AG04450 (cell line): Measurements from ENCODE around the gene SWT1. TPM values are rescaled to one million over a fixed set of nuclear protein-coding genes. Genes with fewer than 3 reads are reported as not detected.

ENCODE experiments used
- CTCF ChIA-PET: fragments of 300-600, 350-600 bp; formaldehyde crosslinking; extraction: SDS; loops from one replicate; lab custom pipeline; 2022; ENCODE audit warnings: antibody characterized with exemption, inconsistent platforms; lab: Charles Lee
- POLR2A ChIA-PET: fragments of 350-600 bp; formaldehyde crosslinking; extraction: SDS; loops from one replicate; lab custom pipeline; 2021; ENCODE audit warnings: antibody characterized with exemption, inconsistent platforms; lab: Yijun Ruan, JAX
- DNase-seq: peaks from one replicate; pipeline ENCODE4 v3.0.0-alpha.2; 2011; ENCODE audit warnings: low read depth, low spot score
- H3K27ac ChIP-seq: one replicate; pipeline ENCODE4 v1.5.1; 2012; ENCODE audit warnings: low read depth, low read length, control low read depth
- H3K27me3 ChIP-seq: one replicate; pipeline ENCODE4 v1.6.0; 2012; ENCODE audit warnings: low read length; ENCODE audit not compliant: control insufficient read depth, insufficient read depth
- H3K4me3 ChIP-seq: 2 replicates; pipeline ENCODE4 v1.5.1; 2011; ENCODE audit warnings: mild to moderate bottlenecking, low read depth, low read length, control low read depth
- H3K9me3 ChIP-seq: 2 replicates; pipeline ENCODE4 v1.5.1; 2012; ENCODE audit warnings: low read length; ENCODE audit not compliant: control insufficient read depth, insufficient read depth
- polyA plus RNA-seq: library from polyadenylated mRNA; depleted of rRNA; stranded (reverse); fragments of >200 nt; gene quantifications from 2 replicates; pipeline ENCODE4 v1.2.3, GENCODE V29; 2011
- TF ChIP-seq, protein P1 (sequence below): IDR thresholded peaks from 2 replicates; pipeline ENCODE4 v1.5.1; 2011; ENCODE audit warnings: low read depth, low read length, control low read depth, inconsistent platforms

SWT1 gene
- polyA plus RNA-seq, 1 experiment = 3.6 TPM

DNA sequence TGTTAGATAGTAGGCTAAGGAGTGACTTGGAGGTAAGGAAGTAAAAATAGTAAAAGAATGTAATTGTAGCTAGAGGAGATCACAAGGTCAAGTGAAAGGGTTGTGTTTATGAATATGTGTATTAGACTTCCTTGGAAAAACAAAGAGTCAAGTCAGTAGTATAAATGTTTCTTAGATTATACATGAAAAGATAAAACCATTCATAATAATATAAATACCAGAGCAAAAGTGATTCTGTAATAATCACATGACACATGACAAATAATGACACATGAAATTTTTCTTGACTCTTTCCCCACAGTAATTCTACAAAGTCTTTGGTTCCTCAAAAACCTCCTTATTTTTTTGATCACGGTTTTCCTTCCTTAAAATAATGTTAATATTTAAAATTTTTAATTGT is 103.6 kb downstream of the SWT1 start:
- CTCF ChIA-PET = no interaction called here
- no peaks in the 10 kb centered on the region for H3K9me3 ChIP-seq
- POLR2A ChIA-PET = no interaction called here
- H3K27ac ChIP-seq = no peak overlapping the region
- DNase-seq = no peak
- no peaks in the 10 kb centered on the region for H3K27me3 ChIP-seq
- H3K4me3 ChIP-seq = no peak overlapping the region
- TF ChIP-seq, protein P1, sequence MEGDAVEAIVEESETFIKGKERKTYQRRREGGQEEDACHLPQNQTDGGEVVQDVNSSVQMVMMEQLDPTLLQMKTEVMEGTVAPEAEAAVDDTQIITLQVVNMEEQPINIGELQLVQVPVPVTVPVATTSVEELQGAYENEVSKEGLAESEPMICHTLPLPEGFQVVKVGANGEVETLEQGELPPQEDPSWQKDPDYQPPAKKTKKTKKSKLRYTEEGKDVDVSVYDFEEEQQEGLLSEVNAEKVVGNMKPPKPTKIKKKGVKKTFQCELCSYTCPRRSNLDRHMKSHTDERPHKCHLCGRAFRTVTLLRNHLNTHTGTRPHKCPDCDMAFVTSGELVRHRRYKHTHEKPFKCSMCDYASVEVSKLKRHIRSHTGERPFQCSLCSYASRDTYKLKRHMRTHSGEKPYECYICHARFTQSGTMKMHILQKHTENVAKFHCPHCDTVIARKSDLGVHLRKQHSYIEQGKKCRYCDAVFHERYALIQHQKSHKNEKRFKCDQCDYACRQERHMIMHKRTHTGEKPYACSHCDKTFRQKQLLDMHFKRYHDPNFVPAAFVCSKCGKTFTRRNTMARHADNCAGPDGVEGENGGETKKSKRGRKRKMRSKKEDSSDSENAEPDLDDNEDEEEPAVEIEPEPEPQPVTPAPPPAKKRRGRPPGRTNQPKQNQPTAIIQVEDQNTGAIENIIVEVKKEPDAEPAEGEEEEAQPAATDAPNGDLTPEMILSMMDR = no peak

DNA sequence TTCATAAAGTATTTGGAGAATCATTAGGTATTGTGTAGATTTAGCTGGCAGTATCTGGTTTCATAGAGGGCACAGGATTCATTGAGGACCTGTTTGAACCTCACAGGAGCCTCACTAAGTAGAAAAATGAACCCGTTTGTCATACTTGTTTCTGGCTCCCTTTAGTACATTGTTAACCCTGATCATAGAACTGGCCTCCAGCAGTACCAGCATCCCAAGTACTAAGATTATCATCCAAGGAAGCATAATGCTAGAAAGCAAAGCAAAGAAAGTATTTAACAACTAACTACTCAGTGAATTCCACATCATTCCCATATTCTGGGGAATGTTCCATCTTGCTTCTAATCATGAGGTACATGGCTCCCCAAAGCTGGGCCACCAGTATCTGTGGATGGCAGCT is 105.2 kb downstream of the SWT1 start:
- POLR2A ChIA-PET = no interaction called here
- no peak for DNase-seq
- H3K9me3 ChIP-seq = no peaks in the 10 kb centered on the region
- no peak overlapping the region for H3K27ac ChIP-seq
- CTCF ChIA-PET = no interaction called here
- no peaks in the 10 kb centered on the region for H3K27me3 ChIP-seq
- TF ChIP-seq, protein P1 = no peak
- H3K4me3 ChIP-seq = no peak overlapping the region

DNA sequence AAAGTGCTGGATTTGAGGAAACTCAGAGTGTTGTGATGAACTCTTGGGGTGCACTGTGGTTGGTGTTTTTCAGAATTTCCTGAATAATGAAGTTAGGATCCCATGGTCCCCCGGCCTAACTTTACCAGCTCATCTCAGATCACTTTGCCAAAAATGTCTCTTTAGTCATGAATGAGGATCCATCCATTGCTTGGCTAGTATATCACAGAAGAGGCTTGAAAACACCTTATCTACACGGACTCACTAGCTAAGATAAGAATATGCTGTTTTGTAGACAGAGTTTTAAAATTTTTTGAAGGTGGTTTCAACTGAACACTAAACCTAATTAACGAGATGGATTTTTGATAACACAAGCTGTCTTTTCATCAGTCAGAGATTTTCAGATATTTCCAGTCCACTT is 106.3 kb downstream of the SWT1 start:
- H3K4me3 ChIP-seq = no peak overlapping the region
- no peak for DNase-seq
- H3K27me3 ChIP-seq = no peaks in the 10 kb centered on the region
- TF ChIP-seq, protein P1 = no peak
- ChIA-PET CTCF (no interaction called here), POLR2A (no interaction called here)
- no peak overlapping the region for H3K27ac ChIP-seq
- H3K9me3 ChIP-seq = no peaks in the 10 kb centered on the region

DNA sequence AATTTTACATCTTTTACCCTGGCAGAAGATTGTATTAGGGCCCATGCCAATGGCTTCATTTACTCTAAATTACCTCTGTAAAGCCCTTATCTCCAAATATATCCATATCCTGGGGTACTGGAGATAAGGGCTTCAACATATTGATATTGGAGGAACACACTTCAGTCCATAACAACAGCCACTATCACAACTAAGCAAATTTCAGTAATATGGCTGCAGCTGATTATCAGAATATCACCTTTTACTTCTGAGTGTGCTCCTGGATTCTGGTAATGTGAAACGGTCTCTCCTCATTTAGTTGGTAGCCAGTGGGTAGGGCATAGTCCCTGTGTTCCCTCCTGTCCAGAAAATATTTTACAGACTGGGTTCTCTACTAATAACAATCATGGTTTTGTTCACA is 106.8 kb downstream of the SWT1 start:
- CTCF ChIA-PET = interaction anchor here (1.9 kb wide), 1 partner anchor 406 kb away, joined by 8 read pairs; no protein-coding TSS in a partner anchor
- no peaks in the 10 kb centered on the region for H3K27me3 ChIP-seq
- H3K27ac ChIP-seq = no peak overlapping the region
- H3K4me3 ChIP-seq = no peak overlapping the region
- H3K9me3 ChIP-seq = no peaks in the 10 kb centered on the region
- POLR2A ChIA-PET = no interaction called here
- no peak for DNase-seq
- TF ChIP-seq, protein P1 = no peak

DNA sequence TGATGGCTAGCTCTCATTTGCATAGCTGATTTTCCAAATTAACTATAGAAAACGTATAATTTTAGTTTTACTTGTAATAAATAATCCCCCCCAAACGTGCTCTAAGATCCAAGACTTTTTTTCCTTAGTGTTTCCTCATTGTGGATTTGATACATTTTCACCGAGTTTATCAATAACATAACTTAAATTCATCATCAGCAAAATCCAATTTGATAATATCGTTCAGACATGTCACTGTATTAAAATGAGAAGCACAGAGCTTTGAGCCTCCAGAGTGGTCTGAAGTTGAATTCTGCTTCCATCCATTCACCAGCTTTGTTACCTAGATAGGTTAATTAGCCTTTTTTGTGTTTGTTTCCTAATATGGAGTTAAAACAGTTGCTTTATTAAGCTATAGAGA is 108.3 kb downstream of the SWT1 start:
- ChIA-PET POLR2A (no interaction called here), CTCF (interaction anchor here (0.7 to 2.4 kb wide), 5 partner anchors 17 to 416 kb away, joined by 3 to 8 read pairs (median 4); no protein-coding TSS in a partner anchor)
- TF ChIP-seq, protein P1 = no peak
- no peaks in the 10 kb centered on the region for H3K27me3 ChIP-seq
- no peak overlapping the region for H3K4me3 ChIP-seq
- DNase-seq = no peak
- H3K27ac ChIP-seq = no peak overlapping the region
- no peaks in the 10 kb centered on the region for H3K9me3 ChIP-seq
